ENCODE measurements around the gene IL17RE.

DNA sequence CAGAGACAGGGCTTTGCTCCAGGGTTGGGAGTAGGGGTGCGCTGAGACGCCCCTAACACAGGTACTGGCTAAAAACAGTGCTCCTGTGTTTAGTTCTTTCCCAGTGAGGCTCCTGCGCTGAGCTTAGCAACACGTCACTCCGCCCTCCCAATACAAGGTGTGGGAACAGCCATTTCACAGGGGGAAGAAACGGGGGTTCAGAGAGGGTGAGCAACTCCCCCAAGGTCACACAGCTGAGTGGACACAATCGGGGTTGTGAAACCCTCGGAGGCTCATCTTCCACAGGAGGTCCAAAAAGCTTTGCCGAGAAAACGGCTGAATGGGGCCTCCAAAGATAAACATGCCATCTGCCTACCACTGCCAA, 48.9 kb downstream of the IL17RE start:
- TF ChIP-seq EZH2 (IDR thresholded peaks at IDR 0.05; ENCODE audit: low read length) (no peak), CTCF (optimal IDR thresholded peaks at IDR 0.05 in 1 of 3, IDR thresholded peaks at IDR 0.05 in 1 of 3, conservative IDR thresholded peaks at IDR 0.05 in 1 of 3; ENCODE audit: extremely low read depth in 1 of 3, insufficient read depth in 2 of 3, low read length in 3 of 3) (no peak)

Measured in keratinocyte (primary cell).